HepG2 (cell line): ENCODE data around the gene RGSL1. TPM values are rescaled to one million over a fixed set of nuclear protein-coding genes. Genes with fewer than 3 reads are reported as not detected.

Experiments used
- ATAC-seq: fragments of 200-7000 bp; cut with Tn5 transposase; 3 replicates; pipeline ENCODE4 v1.9.1; 2020; ENCODE audit warnings: mild to moderate bottlenecking, moderate library complexity
- BruUV-seq: library from RNA; stranded (reverse); fragments of 400-500 nt; replicated peaks from 2 replicates; lab custom pipeline; 2021; lab: Mats Ljungman, UMichigan
- CTCF ChIA-PET: fragments of 300-600 bp; formaldehyde crosslinking; extraction: SDS; loops from one replicate; lab custom pipeline; 2021; ENCODE audit warnings: low total read pairs, inconsistent platforms, low intra/inter-chr PET ratio; lab: Yijun Ruan, JAX
- POLR2A ChIA-PET: fragments of 350-600 bp; sonication (Branson Sonifier 250); formaldehyde crosslinking; loops from one replicate; lab custom pipeline; 2020; ENCODE audit warnings: antibody characterized with exemption, inconsistent platforms; lab: Yijun Ruan, JAX
- DNase-seq: peaks from one replicate; pipeline ENCODE4 v3.0.0-alpha.2; 2015; ENCODE audit warnings: low spot score
- FAIRE-seq: peaks from 3 replicates; lab custom pipeline; 2011; peaks lifted over from hg19 to GRCh38; lab: Jason Lieb, UNC
- H2AFZ ChIP-seq: one replicate; pipeline ENCODE4 v1.6.1; 2011; ENCODE audit warnings: low read length, inconsistent platforms
- H3K27ac ChIP-seq: fragments of 300-600 bp; 3 replicates; pipeline ENCODE4 v1.8.0; 2011; ENCODE audit warnings: mixed run types, mild to moderate bottlenecking, mixed read lengths, low read length, inconsistent platforms; ENCODE audit not compliant: insufficient read depth; ENCODE audit errors: extremely low read length
- H3K27me3 ChIP-seq, 2 experiments: fragments of 200-600 bp in 1 of 2; 2 replicates in 1 of 2; 3 replicates in 1 of 2; pipeline versions ENCODE4 v1.6.0 to v1.8.0; 2011; ENCODE audit warnings: low read length in 2 of 2, mild to moderate bottlenecking in 2 of 2, moderate library complexity in 2 of 2, inconsistent platforms in 1 of 2; ENCODE audit not compliant: insufficient read depth in 2 of 2, control insufficient read depth in 1 of 2
- H3K36me3 ChIP-seq, 2 experiments: fragments of 200-600 bp in 1 of 2; replicated peaks in 1 of 2; 2 replicates in 1 of 2; 3 replicates in 1 of 2; pipeline versions ENCODE4 v1.5.1 to v1.8.0; 2011; ENCODE audit warnings: low read length in 2 of 2, inconsistent platforms in 1 of 2; ENCODE audit not compliant: insufficient read depth in 2 of 2, control insufficient read depth in 1 of 2
- H3K4me1 ChIP-seq: 2 replicates; pipeline ENCODE4 v1.5.1; 2012; ENCODE audit warnings: low read length, inconsistent platforms; ENCODE audit not compliant: insufficient read depth
- H3K4me2 ChIP-seq: 2 replicates; pipeline ENCODE4 v1.6.0; 2011; ENCODE audit warnings: low read depth, low read length, inconsistent platforms
- H3K4me3 ChIP-seq, 3 experiments: fragments of 200-600 bp in 1 of 3; sonication (generic), shearing (Covaris generic) in 1 of 3; replicated peaks in 1 of 3; 2 replicates each; pipeline ENCODE4 v1.5.1; 2011 to 2016; ENCODE audit warnings: low read length in 3 of 3, inconsistent platforms in 2 of 3, low read depth in 2 of 3, mild to moderate bottlenecking in 2 of 3, control low read depth in 1 of 3, mixed read lengths in 1 of 3; ENCODE audit not compliant: insufficient read depth in 1 of 3
- H3K79me2 ChIP-seq: one replicate; pipeline ENCODE4 v1.6.1; 2011; ENCODE audit warnings: low read length, inconsistent platforms; ENCODE audit not compliant: insufficient read depth
- H3K9ac ChIP-seq: 2 replicates; pipeline ENCODE4 v1.6.0; 2011; ENCODE audit warnings: mild to moderate bottlenecking, low read depth, low read length, inconsistent platforms; ENCODE audit not compliant: insufficient read depth
- H3K9me3 ChIP-seq: 2 replicates; pipeline ENCODE4 v1.5.1; 2012; ENCODE audit warnings: mild to moderate bottlenecking, low read length
- H4K20me1 ChIP-seq: 2 replicates; pipeline ENCODE4 v1.6.0; 2011; ENCODE audit warnings: inconsistent platforms, mild to moderate bottlenecking, low read length, moderate library complexity; ENCODE audit not compliant: insufficient read depth
- BCL6 ChIP-seq: IDR thresholded peaks from 2 replicates; pipeline ENCODE4 v1.6.1; 2016; ENCODE audit warnings: missing genetic modification reagents, missing compliant biosample characterization
- CREB1 ChIP-seq, 2 experiments: fragments of 450-650 bp in 1 of 2; IDR thresholded peaks; 2 replicates each; pipeline ENCODE4 v1.6.1; 2016 to 2017; ENCODE audit warnings: control low read depth in 1 of 2, mild to moderate bottlenecking in 1 of 2, missing compliant biosample characterization in 1 of 2, missing genetic modification characterization in 1 of 2
- PITX1 ChIP-seq: sonication (generic); formaldehyde crosslinking; IDR thresholded peaks from 2 replicates; pipeline ENCODE4 v1.5.1; 2020; ENCODE audit warnings: mild to moderate bottlenecking, missing genetic modification reagents
- SALL2 ChIP-seq: sonication (generic); formaldehyde crosslinking; IDR thresholded peaks from 2 replicates; pipeline ENCODE4 v1.8.1; 2023; ENCODE audit warnings: mild to moderate bottlenecking, missing genetic modification reagents, inconsistent platforms
- SMAD1 ChIP-seq: sonication (generic); formaldehyde crosslinking; IDR thresholded peaks from 2 replicates; pipeline ENCODE4 v1.4.0; 2020; ENCODE audit warnings: missing genetic modification reagents, low read depth, mild to moderate bottlenecking, borderline replicate concordance
- ZBTB26 ChIP-seq: IDR thresholded peaks from 2 replicates; pipeline ENCODE4 v1.6.1; 2016; ENCODE audit warnings: missing compliant biosample characterization, missing genetic modification reagents, borderline replicate concordance
- ZBTB42 ChIP-seq: sonication (generic); formaldehyde crosslinking; IDR thresholded peaks from 2 replicates; pipeline ENCODE4 v1.5.0; 2020; ENCODE audit warnings: mild to moderate bottlenecking, missing genetic modification reagents
- ZKSCAN1 ChIP-seq: fragments of 150-350 bp; IDR thresholded peaks from 2 replicates; pipeline ENCODE4 v1.6.1; 2014; ENCODE audit warnings: low read length
- ZNF263 ChIP-seq: sonication (generic); formaldehyde crosslinking; IDR thresholded peaks from 2 replicates; pipeline ENCODE4 v1.4.0; 2020; ENCODE audit warnings: missing genetic modification reagents
- ZNF282 ChIP-seq: fragments of 450-650 bp; IDR thresholded peaks from 2 replicates; pipeline ENCODE4 v1.6.1; 2018; ENCODE audit not compliant: partially characterized antibody
- ZNF432 ChIP-seq: sonication (generic); formaldehyde crosslinking; IDR thresholded peaks from 2 replicates; pipeline ENCODE4 v1.5.0; 2020; ENCODE audit warnings: missing genetic modification reagents, mild to moderate bottlenecking, borderline replicate concordance
- ZNF510 ChIP-seq: sonication (generic); formaldehyde crosslinking; IDR thresholded peaks from 2 replicates; pipeline ENCODE4 v1.4.0; 2020; ENCODE audit warnings: low read depth, mild to moderate bottlenecking, missing genetic modification reagents
- ZNF761 ChIP-seq: sonication (generic); formaldehyde crosslinking; conservative IDR thresholded peaks from 2 replicates; pipeline ENCODE4 v1.4.0; 2020; ENCODE audit warnings: mild to moderate bottlenecking, missing genetic modification reagents
- WGBS: methylation state at CpG from one replicate; pipeline ENCODE4 v1.1.6; 2017; ENCODE audit warnings: low lambda C conversion rate; 5-methylcytosine and 5-hydroxymethylcytosine counted together
- in situ Hi-C: cut with HindIII; loops from 2 replicates; pipeline ENCODE4 v1.10.0; 2017; ENCODE audit warnings: low pct_unique_long_range_greater_than_20kb; ENCODE audit not compliant: extremely low pct_ligation_motif_present
- intact Hi-C: fragments of 100-400 bp; cut with micrococcal nuclease; formaldehyde crosslinking; loops from one replicate; pipeline ENCODE4 v1.10.0; 2022; ENCODE audit not compliant: unreplicated experiment
- polyA plus RNA-seq, 8 experiments: library from polyadenylated mRNA; depleted of rRNA in 3 of 8; stranded (reverse) in 7 of 8; unstranded in 1 of 8; fragments of >200 nt; fragmentation: Illumina TruSeq in 4 of 8; extraction: Trizol in 4 of 8; gene quantifications; 2 replicates each; pipeline versions ENCODE4 v1.2.1 to v1.2.3, GENCODE V29; 2011 to 2016; ENCODE audit warnings: low read depth in 4 of 8, missing spikeins in 1 of 8, mixed read lengths in 1 of 8; ENCODE audit not compliant: insufficient read depth in 1 of 8
- total RNA-seq, 5 experiments: library from RNA; depleted of rRNA; stranded (reverse); fragments of >200 nt; fragmentation: Illumina TruSeq; extraction: Trizol; gene quantifications; 2 replicates each; pipeline ENCODE4 v1.2.3, GENCODE V29; 2016; ENCODE audit warnings: low read depth in 1 of 5
- TF ChIP-seq, protein P1 (sequence below): sonication (generic); formaldehyde crosslinking; IDR thresholded peaks from 2 replicates; pipeline ENCODE4 v1.4.0; 2020; ENCODE audit warnings: missing genetic modification reagents
- TF ChIP-seq, protein P2 (sequence below): IDR thresholded peaks from 2 replicates; pipeline ENCODE4 v1.6.1; 2016; ENCODE audit warnings: mild to moderate bottlenecking, missing biosample characterization, missing genetic modification reagents
- TF ChIP-seq, protein P3 (sequence below): sonication (generic); formaldehyde crosslinking; IDR thresholded peaks from 2 replicates; pipeline ENCODE4 v1.8.0; 2022; ENCODE audit warnings: missing genetic modification reagents, low read depth, mild to moderate bottlenecking, borderline replicate concordance
- TF ChIP-seq, protein P4 (sequence below): sonication (generic); formaldehyde crosslinking; IDR thresholded peaks from 2 replicates; pipeline ENCODE4 v1.8.1; 2023; ENCODE audit warnings: mild to moderate bottlenecking, missing genetic modification reagents, borderline replicate concordance
- TF ChIP-seq, protein P5 (sequence below): sonication (generic); formaldehyde crosslinking; conservative IDR thresholded peaks from 2 replicates; pipeline ENCODE4 v1.4.0; 2020; ENCODE audit warnings: missing genetic modification reagents
- TF ChIP-seq, protein P6 (sequence below): sonication (generic); formaldehyde crosslinking; IDR thresholded peaks from 2 replicates; pipeline ENCODE4 v1.4.0; 2020; ENCODE audit warnings: missing genetic modification reagents, borderline replicate concordance

RGSL1 gene
- total and polyA plus RNA-seq, 2 of the 13 experiments (the other 11 are each of a cell fraction or from before 2014, with no cell fraction given): not detected

DNA sequence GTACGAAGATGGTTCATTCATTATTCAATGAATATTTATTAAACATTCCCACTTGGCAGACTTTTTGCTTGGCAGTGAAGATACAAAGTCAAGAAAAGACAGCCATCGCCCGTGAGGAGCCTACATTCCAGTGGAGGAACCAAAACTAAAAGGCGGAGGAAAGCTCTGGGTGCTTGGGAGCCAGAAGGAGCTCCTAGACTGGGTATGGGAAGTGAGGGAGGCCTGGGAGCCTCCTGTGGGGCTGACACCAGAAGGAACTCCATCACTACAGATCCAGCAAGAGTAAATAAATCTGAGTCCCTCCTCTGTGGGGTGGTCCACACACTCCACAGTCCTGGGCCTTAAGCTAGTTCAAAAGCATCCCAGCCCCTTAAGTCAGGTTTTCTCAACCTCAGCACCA, 124.2 kb downstream of the RGSL1 start:
- Histone ChIP-seq H3K9me3 (no peaks in the 10 kb centered on the region), H3K27me3 (no peaks in the 10 kb centered on the region), H2AFZ (no peak overlapping the region), H3K4me3 (no peak overlapping the region), H3K27ac (no peak overlapping the region), H4K20me1 (no peaks in the 10 kb centered on the region), H3K36me3 (no peaks in the 10 kb centered on the region), H3K79me2 (no peaks in the 10 kb centered on the region), H3K9ac (no peak overlapping the region), H3K4me1 (peaks cover 12% of the 10 kb centered on the region), H3K4me2 (no peak overlapping the region)
- ChIA-PET CTCF (no interaction called here), POLR2A (no interaction called here)
- WGBS: 78% methylated on average over 4 of the region's 4 CpGs
- in situ Hi-C loops (no loop called here), intact Hi-C loops (no loop called here)
- BruUV-seq: no TSS peak
- DNase-seq (no peak), ATAC-seq (no peak), FAIRE-seq (no peak)
- TF ChIP-seq SALL2 (CRISPR knock-in tag) (no peak), ZNF510 (CRISPR knock-in tag) (no peak), ZNF761 (CRISPR knock-in tag) (no peak), BCL6 (CRISPR knock-in tag) (no peak), ZNF263 (CRISPR knock-in tag) (no peak), ZKSCAN1 (no peak), ZNF432 (CRISPR knock-in tag) (no peak), PITX1 (CRISPR knock-in tag) (no peak), ZBTB26 (no peak), CREB1 (IDR thresholded peaks at IDR 0.05) (no peak), CREB1 (CRISPR knock-in tag; IDR thresholded peaks at IDR 0.05) (no peak), ZNF282 (no peak), SMAD1 (CRISPR knock-in tag) (no peak), ZBTB42 (CRISPR knock-in tag) (no peak)
- TF ChIP-seq, protein P1, sequence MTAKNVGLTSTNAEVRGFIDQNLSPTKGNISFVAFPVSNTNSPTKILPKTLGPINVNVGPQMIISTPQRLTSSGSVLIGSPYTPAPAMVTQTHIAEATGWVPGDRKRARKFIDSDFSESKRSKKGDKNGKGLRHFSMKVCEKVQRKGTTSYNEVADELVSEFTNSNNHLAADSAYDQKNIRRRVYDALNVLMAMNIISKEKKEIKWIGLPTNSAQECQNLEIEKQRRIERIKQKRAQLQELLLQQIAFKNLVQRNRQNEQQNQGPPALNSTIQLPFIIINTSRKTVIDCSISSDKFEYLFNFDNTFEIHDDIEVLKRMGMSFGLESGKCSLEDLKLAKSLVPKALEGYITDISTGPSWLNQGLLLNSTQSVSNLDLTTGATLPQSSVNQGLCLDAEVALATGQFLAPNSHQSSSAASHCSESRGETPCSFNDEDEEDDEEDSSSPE: no peak
- TF ChIP-seq, protein P2, sequence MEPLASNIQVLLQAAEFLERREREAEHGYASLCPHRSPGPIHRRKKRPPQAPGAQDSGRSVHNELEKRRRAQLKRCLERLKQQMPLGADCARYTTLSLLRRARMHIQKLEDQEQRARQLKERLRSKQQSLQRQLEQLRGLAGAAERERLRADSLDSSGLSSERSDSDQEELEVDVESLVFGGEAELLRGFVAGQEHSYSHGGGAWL: no peak
- TF ChIP-seq, protein P3, sequence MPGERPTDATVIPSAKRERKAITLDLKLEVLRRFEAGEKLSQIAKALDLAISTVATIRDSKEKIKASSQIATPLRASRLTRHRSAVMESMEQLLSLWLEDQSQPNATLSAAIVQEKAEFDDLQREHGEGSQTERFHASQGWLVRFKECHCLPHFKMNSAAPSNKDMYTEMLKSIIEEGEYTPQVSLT (CRISPR knock-in tag): no peak
- TF ChIP-seq, protein P4, sequence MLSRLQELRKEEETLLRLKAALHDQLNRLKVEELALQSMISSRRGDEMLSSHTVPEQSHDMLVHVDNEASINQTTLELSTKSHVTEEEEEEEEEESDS (CRISPR knock-in tag): no peak
- TF ChIP-seq, protein P5, sequence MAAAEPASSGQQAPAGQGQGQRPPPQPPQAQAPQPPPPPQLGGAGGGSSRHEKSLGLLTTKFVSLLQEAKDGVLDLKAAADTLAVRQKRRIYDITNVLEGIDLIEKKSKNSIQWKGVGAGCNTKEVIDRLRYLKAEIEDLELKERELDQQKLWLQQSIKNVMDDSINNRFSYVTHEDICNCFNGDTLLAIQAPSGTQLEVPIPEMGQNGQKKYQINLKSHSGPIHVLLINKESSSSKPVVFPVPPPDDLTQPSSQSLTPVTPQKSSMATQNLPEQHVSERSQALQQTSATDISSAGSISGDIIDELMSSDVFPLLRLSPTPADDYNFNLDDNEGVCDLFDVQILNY (CRISPR knock-in tag): no peak
- TF ChIP-seq, protein P6, sequence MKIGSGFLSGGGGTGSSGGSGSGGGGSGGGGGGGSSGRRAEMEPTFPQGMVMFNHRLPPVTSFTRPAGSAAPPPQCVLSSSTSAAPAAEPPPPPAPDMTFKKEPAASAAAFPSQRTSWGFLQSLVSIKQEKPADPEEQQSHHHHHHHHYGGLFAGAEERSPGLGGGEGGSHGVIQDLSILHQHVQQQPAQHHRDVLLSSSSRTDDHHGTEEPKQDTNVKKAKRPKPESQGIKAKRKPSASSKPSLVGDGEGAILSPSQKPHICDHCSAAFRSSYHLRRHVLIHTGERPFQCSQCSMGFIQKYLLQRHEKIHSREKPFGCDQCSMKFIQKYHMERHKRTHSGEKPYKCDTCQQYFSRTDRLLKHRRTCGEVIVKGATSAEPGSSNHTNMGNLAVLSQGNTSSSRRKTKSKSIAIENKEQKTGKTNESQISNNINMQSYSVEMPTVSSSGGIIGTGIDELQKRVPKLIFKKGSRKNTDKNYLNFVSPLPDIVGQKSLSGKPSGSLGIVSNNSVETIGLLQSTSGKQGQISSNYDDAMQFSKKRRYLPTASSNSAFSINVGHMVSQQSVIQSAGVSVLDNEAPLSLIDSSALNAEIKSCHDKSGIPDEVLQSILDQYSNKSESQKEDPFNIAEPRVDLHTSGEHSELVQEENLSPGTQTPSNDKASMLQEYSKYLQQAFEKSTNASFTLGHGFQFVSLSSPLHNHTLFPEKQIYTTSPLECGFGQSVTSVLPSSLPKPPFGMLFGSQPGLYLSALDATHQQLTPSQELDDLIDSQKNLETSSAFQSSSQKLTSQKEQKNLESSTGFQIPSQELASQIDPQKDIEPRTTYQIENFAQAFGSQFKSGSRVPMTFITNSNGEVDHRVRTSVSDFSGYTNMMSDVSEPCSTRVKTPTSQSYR (CRISPR knock-in tag): no peak
